Progenitor cell of endocrine pancreas (in vitro differentiated cells): ENCODE results near the gene ARHGEF28. TPM values are rescaled to one million over a fixed set of nuclear protein-coding genes. Genes with fewer than 3 reads are reported as not detected.

Experiments
- DNase-seq: peaks from one replicate; pipeline ENCODE4 v3.0.0; 2021; ENCODE audit warnings: low spot score; ENCODE audit not compliant: unreplicated experiment
- H3K27ac Mint-ChIP-seq: 2 replicates; pipeline ENCODE4 v1.8.0; 2021; ENCODE audit warnings: mild to moderate bottlenecking, moderate library complexity, mixed read lengths
- H3K27me3 Mint-ChIP-seq: 2 replicates; pipeline ENCODE4 v1.8.0; 2021; ENCODE audit warnings: mixed read lengths
- H3K36me3 Mint-ChIP-seq: 2 replicates; pipeline ENCODE4 v1.8.0; 2022; ENCODE audit warnings: mixed read lengths; ENCODE audit not compliant: insufficient read depth
- H3K4me1 Mint-ChIP-seq: 2 replicates; pipeline ENCODE4 v1.8.0; 2021; ENCODE audit warnings: low read depth, mixed read lengths
- H3K4me3 Mint-ChIP-seq: 2 replicates; pipeline ENCODE4 v1.8.0; 2021; ENCODE audit warnings: low read depth, mild to moderate bottlenecking, moderate library complexity, mixed read lengths
- H3K9me3 Mint-ChIP-seq: 2 replicates; pipeline ENCODE4 v1.8.0; 2021; ENCODE audit warnings: low read depth, mixed read lengths
- CTCF ChIP-seq: fragments of 200-600 bp; sonication (generic); IDR thresholded peaks from one replicate; pipeline ENCODE4 v1.5.0; 2021; ENCODE audit warnings: antibody characterized with exemption, mild to moderate bottlenecking; ENCODE audit not compliant: unreplicated experiment
- total RNA-seq: library from RNA; stranded (reverse); gene quantifications from 2 replicates; pipeline ENCODE4 v1.2.1, GENCODE V29; 2021

ARHGEF28 gene
- total RNA-seq, 1 donor from 2014 or later = 15.0 TPM

- no peak overlapping the region for H3K27ac Mint-ChIP-seq
- no peak for DNase-seq
- no peaks in the 10 kb centered on the region for H3K27me3 Mint-ChIP-seq
- no peaks in the 10 kb centered on the region for H3K4me1 Mint-ChIP-seq
- peaks cover 8% of the 10 kb centered on the region for H3K36me3 Mint-ChIP-seq
- H3K4me3 Mint-ChIP-seq = no peak overlapping the region
- no peaks in the 10 kb centered on the region for H3K9me3 Mint-ChIP-seq
- no peak for TF ChIP-seq CTCF
These were observed 289.3 kb downstream of the ARHGEF28 start for GRCh38 chr5:73915345-73915744.

DNA sequence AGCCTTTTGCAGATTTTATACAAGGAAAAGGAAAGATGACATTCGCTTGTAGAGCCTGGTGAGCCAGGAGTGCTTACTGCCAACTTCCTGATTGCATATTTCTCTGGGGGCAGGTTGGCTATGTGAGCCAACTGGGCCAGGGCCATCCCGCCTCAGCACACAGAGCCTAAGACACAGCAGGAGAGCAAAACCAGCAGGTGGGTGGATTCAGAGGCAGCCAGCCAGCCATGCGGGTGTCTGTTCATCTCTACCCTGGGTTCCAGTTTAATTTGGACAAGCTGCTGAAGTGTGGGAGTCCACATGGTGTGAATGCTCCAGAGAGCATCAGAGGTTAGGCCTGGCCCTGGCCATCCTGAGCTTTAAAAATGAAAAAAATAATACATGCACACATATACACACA, 291.4 kb downstream of the ARHGEF28 start:
- Mint-ChIP-seq H3K4me1 (peaks cover 9% of the 10 kb centered on the region), H3K27ac (no peak overlapping the region), H3K4me3 (no peak overlapping the region), H3K27me3 (no peaks in the 10 kb centered on the region), H3K36me3 (peaks cover 3% of the 10 kb centered on the region), H3K9me3 (no peaks in the 10 kb centered on the region)
- no peak for TF ChIP-seq CTCF
- no peak for DNase-seq

- DNase-seq = no peak
- Mint-ChIP-seq H3K27ac (no peak overlapping the region), H3K27me3 (no peaks in the 10 kb centered on the region), H3K4me1 (peaks cover 9% of the 10 kb centered on the region), H3K36me3 (peaks cover 3% of the 10 kb centered on the region), H3K9me3 (no peaks in the 10 kb centered on the region), H3K4me3 (no peak overlapping the region)
- no peak for TF ChIP-seq CTCF
These were observed 291.9 kb downstream of the ARHGEF28 start for GRCh38 chr5:73917891-73918290.

GRCh38 chr5:73918791-73919221, 292.8 kb downstream of the ARHGEF28 start:
- TF ChIP-seq CTCF = no peak
- H3K4me3 Mint-ChIP-seq = no peak overlapping the region
- H3K9me3 Mint-ChIP-seq = no peaks in the 10 kb centered on the region
- H3K4me1 Mint-ChIP-seq = peaks cover 9% of the 10 kb centered on the region
- H3K27ac Mint-ChIP-seq = no peak overlapping the region
- no peak for DNase-seq
- H3K36me3 Mint-ChIP-seq = peaks cover 3% of the 10 kb centered on the region
- H3K27me3 Mint-ChIP-seq = no peaks in the 10 kb centered on the region

- Mint-ChIP-seq H3K9me3 (no peaks in the 10 kb centered on the region), H3K27ac (no peak overlapping the region)
- DNase-seq = no peak
These were observed 295.7 kb downstream of the ARHGEF28 start for GRCh38 chr5:73921741-73922140.

More at GRCh38 chr5:73921741-73922140, 295.7 kb downstream of the ARHGEF28 start:
- no peak overlapping the region for H3K4me3 Mint-ChIP-seq
- H3K27me3 Mint-ChIP-seq = no peaks in the 10 kb centered on the region
- H3K36me3 Mint-ChIP-seq = peaks cover 3% of the 10 kb centered on the region
- peaks cover 9% of the 10 kb centered on the region for H3K4me1 Mint-ChIP-seq
- no peak for TF ChIP-seq CTCF
